Measurements from ENCODE around the gene EPS8L2. TPM values are rescaled to one million over a fixed set of nuclear protein-coding genes. Genes with fewer than 3 reads are reported as not detected.

The EPS8L2 gene
- total and polyA plus RNA-seq, 2 of the 13 experiments (the other 11 are each of a cell fraction or from before 2014, with no cell fraction given) = 89.3 to 416 TPM

DNA sequence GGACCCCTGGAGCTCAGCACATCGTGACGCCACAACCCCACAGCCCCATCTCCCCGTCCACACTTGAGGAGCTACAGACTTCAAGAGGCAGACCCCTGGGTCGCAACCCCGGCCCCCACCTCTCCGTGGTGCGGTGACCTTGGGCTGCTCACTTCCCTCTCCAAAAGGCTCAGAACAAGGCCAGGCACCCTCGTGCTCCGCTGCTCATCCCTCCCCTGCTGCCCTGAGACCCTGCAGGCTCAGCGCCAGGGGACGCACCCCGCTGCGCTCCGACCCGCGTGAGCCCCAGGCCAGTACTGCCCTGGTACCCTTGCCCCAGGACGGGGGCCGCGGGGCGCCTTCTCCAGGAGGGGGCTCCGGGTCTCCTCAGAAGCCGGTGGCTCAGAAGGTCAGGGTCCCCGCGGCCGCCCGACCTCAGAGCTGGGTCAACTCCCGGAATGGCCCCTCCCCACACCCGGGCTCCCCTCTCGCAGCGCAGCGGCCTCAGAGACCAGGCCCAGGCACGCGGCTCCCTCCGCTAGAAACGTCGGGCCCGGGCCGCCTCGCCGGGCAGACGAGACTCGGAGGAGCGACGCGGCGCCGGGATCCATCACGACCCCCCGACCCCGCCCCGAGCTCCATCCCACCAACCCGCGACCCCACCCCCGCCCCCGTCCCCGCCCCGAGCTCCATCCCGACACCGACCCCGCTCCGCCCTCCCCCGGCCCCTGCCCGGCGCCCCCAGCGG lies 70.7 kb downstream of the EPS8L2 start (continued):
- TF ChIP-seq ZNF776 (CRISPR knock-in tag; IDR thresholded peaks at IDR 0.05) (no peak; the same call in 1 of the 2 replicates), KMT2A (CRISPR knock-in tag; IDR thresholded peaks at IDR 0.05) (no peak), ZNF230 (CRISPR knock-in tag; IDR thresholded peaks at IDR 0.05) (no peak), CBFB (CRISPR knock-in tag; IDR thresholded peaks at IDR 0.05) (no peak), ZBTB38 (CRISPR knock-in tag; IDR thresholded peaks at IDR 0.05) (no peak), SP2 (CRISPR knock-in tag; IDR thresholded peaks at IDR 0.05) (no peak), CBX2 (IDR thresholded peaks at IDR 0.05; ENCODE audit: low read depth, low read length) (no peak), CBX2 (CRISPR knock-in tag; IDR thresholded peaks at IDR 0.05; ENCODE audit: low read depth) (no peak), NONO (IDR thresholded peaks at IDR 0.05) (no peak), NONO (CRISPR knock-in tag; conservative IDR thresholded peaks at IDR 0.05) (no peak; the same call in 1 of the 2 replicates)
- TF ChIP-seq, protein P1, sequence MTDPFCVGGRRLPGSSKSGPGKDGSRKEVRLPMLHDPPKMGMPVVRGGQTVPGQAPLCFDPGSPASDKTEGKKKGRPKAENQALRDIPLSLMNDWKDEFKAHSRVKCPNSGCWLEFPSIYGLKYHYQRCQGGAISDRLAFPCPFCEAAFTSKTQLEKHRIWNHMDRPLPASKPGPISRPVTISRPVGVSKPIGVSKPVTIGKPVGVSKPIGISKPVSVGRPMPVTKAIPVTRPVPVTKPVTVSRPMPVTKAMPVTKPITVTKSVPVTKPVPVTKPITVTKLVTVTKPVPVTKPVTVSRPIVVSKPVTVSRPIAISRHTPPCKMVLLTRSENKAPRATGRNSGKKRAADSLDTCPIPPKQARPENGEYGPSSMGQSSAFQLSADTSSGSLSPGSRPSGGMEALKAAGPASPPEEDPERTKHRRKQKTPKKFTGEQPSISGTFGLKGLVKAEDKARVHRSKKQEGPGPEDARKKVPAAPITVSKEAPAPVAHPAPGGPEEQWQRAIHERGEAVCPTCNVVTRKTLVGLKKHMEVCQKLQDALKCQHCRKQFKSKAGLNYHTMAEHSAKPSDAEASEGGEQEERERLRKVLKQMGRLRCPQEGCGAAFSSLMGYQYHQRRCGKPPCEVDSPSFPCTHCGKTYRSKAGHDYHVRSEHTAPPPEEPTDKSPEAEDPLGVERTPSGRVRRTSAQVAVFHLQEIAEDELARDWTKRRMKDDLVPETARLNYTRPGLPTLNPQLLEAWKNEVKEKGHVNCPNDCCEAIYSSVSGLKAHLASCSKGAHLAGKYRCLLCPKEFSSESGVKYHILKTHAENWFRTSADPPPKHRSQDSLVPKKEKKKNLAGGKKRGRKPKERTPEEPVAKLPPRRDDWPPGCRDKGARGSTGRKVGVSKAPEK (CRISPR knock-in tag; IDR thresholded peaks at IDR 0.05; ENCODE audit: borderline replicate concordance) = no peak
- TF ChIP-seq, protein P2, sequence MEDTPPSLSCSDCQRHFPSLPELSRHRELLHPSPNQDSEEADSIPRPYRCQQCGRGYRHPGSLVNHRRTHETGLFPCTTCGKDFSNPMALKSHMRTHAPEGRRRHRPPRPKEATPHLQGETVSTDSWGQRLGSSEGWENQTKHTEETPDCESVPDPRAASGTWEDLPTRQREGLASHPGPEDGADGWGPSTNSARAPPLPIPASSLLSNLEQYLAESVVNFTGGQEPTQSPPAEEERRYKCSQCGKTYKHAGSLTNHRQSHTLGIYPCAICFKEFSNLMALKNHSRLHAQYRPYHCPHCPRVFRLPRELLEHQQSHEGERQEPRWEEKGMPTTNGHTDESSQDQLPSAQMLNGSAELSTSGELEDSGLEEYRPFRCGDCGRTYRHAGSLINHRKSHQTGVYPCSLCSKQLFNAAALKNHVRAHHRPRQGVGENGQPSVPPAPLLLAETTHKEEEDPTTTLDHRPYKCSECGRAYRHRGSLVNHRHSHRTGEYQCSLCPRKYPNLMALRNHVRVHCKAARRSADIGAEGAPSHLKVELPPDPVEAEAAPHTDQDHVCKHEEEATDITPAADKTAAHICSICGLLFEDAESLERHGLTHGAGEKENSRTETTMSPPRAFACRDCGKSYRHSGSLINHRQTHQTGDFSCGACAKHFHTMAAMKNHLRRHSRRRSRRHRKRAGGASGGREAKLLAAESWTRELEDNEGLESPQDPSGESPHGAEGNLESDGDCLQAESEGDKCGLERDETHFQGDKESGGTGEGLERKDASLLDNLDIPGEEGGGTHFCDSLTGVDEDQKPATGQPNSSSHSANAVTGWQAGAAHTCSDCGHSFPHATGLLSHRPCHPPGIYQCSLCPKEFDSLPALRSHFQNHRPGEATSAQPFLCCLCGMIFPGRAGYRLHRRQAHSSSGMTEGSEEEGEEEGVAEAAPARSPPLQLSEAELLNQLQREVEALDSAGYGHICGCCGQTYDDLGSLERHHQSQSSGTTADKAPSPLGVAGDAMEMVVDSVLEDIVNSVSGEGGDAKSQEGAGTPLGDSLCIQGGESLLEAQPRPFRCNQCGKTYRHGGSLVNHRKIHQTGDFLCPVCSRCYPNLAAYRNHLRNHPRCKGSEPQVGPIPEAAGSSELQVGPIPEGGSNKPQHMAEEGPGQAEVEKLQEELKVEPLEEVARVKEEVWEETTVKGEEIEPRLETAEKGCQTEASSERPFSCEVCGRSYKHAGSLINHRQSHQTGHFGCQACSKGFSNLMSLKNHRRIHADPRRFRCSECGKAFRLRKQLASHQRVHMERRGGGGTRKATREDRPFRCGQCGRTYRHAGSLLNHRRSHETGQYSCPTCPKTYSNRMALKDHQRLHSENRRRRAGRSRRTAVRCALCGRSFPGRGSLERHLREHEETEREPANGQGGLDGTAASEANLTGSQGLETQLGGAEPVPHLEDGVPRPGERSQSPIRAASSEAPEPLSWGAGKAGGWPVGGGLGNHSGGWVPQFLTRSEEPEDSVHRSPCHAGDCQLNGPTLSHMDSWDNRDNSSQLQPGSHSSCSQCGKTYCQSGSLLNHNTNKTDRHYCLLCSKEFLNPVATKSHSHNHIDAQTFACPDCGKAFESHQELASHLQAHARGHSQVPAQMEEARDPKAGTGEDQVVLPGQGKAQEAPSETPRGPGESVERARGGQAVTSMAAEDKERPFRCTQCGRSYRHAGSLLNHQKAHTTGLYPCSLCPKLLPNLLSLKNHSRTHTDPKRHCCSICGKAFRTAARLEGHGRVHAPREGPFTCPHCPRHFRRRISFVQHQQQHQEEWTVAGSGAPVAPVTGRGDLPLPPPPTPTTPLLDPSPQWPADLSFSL (CRISPR knock-in tag; IDR thresholded peaks at IDR 0.05) = no peak
- TF ChIP-seq, protein P3, sequence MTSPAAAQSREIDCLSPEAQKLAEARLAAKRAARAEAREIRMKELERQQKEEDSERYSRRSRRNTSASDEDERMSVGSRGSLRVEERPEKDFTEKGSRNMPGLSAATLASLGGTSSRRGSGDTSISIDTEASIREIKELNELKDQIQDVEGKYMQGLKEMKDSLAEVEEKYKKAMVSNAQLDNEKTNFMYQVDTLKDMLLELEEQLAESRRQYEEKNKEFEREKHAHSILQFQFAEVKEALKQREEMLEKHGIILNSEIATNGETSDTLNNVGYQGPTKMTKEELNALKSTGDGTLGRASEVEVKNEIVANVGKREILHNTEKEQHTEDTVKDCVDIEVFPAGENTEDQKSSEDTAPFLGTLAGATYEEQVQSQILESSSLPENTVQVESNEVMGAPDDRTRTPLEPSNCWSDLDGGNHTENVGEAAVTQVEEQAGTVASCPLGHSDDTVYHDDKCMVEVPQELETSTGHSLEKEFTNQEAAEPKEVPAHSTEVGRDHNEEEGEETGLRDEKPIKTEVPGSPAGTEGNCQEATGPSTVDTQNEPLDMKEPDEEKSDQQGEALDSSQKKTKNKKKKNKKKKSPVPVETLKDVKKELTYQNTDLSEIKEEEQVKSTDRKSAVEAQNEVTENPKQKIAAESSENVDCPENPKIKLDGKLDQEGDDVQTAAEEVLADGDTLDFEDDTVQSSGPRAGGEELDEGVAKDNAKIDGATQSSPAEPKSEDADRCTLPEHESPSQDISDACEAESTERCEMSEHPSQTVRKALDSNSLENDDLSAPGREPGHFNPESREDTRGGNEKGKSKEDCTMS (CRISPR knock-in tag; conservative IDR thresholded peaks at IDR 0.05) = no peak
- TF ChIP-seq, protein P4, sequence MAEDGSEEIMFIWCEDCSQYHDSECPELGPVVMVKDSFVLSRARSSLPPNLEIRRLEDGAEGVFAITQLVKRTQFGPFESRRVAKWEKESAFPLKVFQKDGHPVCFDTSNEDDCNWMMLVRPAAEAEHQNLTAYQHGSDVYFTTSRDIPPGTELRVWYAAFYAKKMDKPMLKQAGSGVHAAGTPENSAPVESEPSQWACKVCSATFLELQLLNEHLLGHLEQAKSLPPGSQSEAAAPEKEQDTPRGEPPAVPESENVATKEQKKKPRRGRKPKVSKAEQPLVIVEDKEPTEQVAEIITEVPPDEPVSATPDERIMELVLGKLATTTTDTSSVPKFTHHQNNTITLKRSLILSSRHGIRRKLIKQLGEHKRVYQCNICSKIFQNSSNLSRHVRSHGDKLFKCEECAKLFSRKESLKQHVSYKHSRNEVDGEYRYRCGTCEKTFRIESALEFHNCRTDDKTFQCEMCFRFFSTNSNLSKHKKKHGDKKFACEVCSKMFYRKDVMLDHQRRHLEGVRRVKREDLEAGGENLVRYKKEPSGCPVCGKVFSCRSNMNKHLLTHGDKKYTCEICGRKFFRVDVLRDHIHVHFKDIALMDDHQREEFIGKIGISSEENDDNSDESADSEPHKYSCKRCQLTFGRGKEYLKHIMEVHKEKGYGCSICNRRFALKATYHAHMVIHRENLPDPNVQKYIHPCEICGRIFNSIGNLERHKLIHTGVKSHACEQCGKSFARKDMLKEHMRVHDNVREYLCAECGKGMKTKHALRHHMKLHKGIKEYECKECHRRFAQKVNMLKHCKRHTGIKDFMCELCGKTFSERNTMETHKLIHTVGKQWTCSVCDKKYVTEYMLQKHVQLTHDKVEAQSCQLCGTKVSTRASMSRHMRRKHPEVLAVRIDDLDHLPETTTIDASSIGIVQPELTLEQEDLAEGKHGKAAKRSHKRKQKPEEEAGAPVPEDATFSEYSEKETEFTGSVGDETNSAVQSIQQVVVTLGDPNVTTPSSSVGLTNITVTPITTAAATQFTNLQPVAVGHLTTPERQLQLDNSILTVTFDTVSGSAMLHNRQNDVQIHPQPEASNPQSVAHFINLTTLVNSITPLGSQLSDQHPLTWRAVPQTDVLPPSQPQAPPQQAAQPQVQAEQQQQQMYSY (CRISPR knock-in tag; IDR thresholded peaks at IDR 0.05) = no peak

Data from HepG2 (cell line).